Keratinocyte (primary cell): Measurements from ENCODE around the gene SPATA9.

Experiments
- CTCF ChIP-seq, 3 experiments: IDR thresholded peaks in 1 of 3; conservative IDR thresholded peaks in 1 of 3; optimal IDR thresholded peaks in 1 of 3; 2 replicates in 2 of 3; 3 replicates in 1 of 3; pipeline versions ENCODE3 to v1.5.1; 2011; ENCODE audit warnings: low read length in 3 of 3, mild to moderate bottlenecking in 3 of 3, moderate library complexity in 2 of 3, control low read depth in 1 of 3, inconsistent platforms in 1 of 3; ENCODE audit not compliant: insufficient read depth in 2 of 3; ENCODE audit errors: extremely low read depth in 1 of 3
- EZH2 ChIP-seq: IDR thresholded peaks from one replicate; pipeline ENCODE4 v1.6.1; 2012; ENCODE audit warnings: inconsistent platforms, mild to moderate bottlenecking, low read length, moderate library complexity

- TF ChIP-seq CTCF (optimal IDR thresholded peaks at IDR 0.05 in 1 of 3, IDR thresholded peaks at IDR 0.05 in 1 of 3, conservative IDR thresholded peaks at IDR 0.05 in 1 of 3; ENCODE audit: extremely low read depth in 1 of 3, insufficient read depth in 2 of 3, low read length in 3 of 3) (no peak), EZH2 (no peak)
Measured at GRCh38 chr5:95670568-95670967, 12.2 kb downstream of the SPATA9 start.
